GM13976 (cell line): ENCODE measurements around the gene WWOX.

ENCODE experiments used
- DNase-seq: peaks from one replicate; pipeline ENCODE4 v3.0.0; 2012; ENCODE audit warnings: low spot score
- CTCF ChIP-seq: IDR thresholded peaks from 2 replicates; pipeline ENCODE4 v1.5.1; 2012; ENCODE audit warnings: borderline replicate concordance, mild to moderate bottlenecking; ENCODE audit not compliant: insufficient read depth; ENCODE audit errors: extremely low read depth, missing control alignments, control extremely low read depth
- in situ Hi-C: fragments of 300-500 bp; cut with MboI; formaldehyde crosslinking; loops from one replicate; pipeline ENCODE4 v1.12.0; 2022; ENCODE audit warnings: low sequenced_read_pairs, mixed read lengths, inconsistent platforms; ENCODE audit not compliant: unreplicated experiment

Gene WWOX

GRCh38 chr16:78755751-78756661, 656.6 kb downstream of the WWOX start:
- in situ Hi-C loops, result no loop called here
- no peak for DNase-seq
- TF ChIP-seq CTCF, result no peak

DNA sequence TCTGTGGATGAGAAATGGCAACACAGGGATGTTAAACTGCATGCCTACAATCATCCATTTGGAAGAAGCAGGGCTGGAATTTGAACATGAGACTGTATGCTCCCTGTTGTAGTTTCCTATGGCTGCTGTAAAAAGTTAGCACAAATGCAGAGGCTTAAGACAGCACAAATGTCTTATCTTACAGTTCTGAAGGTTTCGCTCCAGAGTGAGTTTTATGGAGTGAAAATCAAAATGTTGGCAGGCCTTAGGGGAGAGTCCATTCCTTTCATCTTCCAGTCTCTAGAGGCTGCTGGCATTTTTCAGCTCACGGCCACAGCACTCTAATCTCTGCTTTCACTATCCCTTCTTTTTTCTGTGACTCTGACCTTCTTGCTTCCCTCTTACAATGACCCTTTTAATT, 660.1 kb downstream of the WWOX start:
- in situ Hi-C loops, result no loop called here
- no peak for TF ChIP-seq CTCF
- DNase-seq, result no peak

GRCh38 chr16:78760611-78761010, 661.2 kb downstream of the WWOX start:
- no peak for DNase-seq
- in situ Hi-C loops, result loop anchor here (10.0 kb wide), 1 partner anchor 56 kb away; no protein-coding TSS in a partner anchor
- no peak for TF ChIP-seq CTCF

GRCh38 chr16:78761427-78761826, 662.0 kb downstream of the WWOX start:
- no peak for TF ChIP-seq CTCF
- peak; percentile 39 for DNase-seq
- in situ Hi-C loops, result loop anchor here (10.0 kb wide), 1 partner anchor 57 kb away; no protein-coding TSS in a partner anchor

- DNase-seq, result no peak
- TF ChIP-seq CTCF, result no peak
- in situ Hi-C loops, result loop anchor here (10.0 kb wide), 1 partner anchor 57 kb away; no protein-coding TSS in a partner anchor
Measured at GRCh38 chr16:78762222-78762621, 662.8 kb downstream of the WWOX start.

DNA sequence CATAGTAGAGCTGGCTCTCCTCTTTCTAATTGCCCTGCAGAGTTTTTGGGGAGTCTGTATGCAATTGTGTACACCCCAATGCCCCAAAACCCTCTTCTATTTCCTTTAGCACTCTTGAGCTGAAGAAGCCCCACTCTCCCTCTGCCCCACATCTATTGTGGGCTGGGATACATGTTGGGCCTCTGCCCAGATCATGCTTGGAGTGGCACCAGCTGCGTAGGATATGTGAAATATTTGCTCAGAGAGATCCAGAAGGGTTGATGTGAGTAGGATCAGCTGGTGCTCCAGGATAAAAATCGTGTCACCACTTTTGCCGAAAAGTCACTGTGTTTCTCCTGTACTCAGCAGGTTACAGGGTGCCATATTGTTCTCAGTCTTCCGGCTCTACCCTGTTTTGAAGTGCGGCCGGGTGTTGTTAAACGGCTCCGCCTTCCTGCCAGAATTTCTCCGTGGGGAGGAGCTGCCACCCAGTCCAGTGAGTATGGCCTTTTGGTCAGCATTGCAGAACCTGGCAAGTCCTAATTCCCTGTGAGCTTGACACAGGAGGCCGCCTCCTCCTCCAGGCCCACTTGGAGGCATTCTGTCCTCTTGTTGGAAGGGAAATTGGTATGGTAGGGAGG, 664.5 kb downstream of the WWOX start:
- no peak for TF ChIP-seq CTCF
- in situ Hi-C loops, result loop anchor here (10.0 kb wide), 1 partner anchor 59 kb away; no protein-coding TSS in a partner anchor
- DNase-seq, result no peak
